Measurements from ENCODE around the gene TCERG1.

TCERG1 gene

GRCh38 chr5:146448783-146449519 lies 1.8 kb downstream of the TCERG1 start:
- H3K4me3 ChIP-seq (replicated peaks in 1 of 2; ENCODE audit: low read depth in 2 of 2, low read length in 2 of 2) = peak overlapping the region in 1 of 2 donors; percentile 96

GRCh38 chr5:146450002-146450401 lies 2.9 kb downstream of the TCERG1 start:
- no peak for DNase-seq (ENCODE audit: low read depth in 2 of 2)
- no peak for TF ChIP-seq CTCF (IDR thresholded peaks at IDR 0.05; ENCODE audit: low read depth, low read length)
- no peak overlapping the region for H3K4me3 ChIP-seq (replicated peaks in 1 of 2; ENCODE audit: low read depth in 2 of 2, low read length in 2 of 2)

More at GRCh38 chr5:146448783-146449519, 1.8 kb downstream of the TCERG1 start:
- no peak for DNase-seq (ENCODE audit: low read depth in 2 of 2)
- TF ChIP-seq CTCF (IDR thresholded peaks at IDR 0.05; ENCODE audit: low read depth, low read length) = no peak

GRCh38 chr5:146451411-146451810 lies 4.3 kb downstream of the TCERG1 start:
- no peak for TF ChIP-seq CTCF (IDR thresholded peaks at IDR 0.05; ENCODE audit: low read depth, low read length)
- no peak overlapping the region for H3K4me3 ChIP-seq (replicated peaks in 1 of 2; ENCODE audit: low read depth in 2 of 2, low read length in 2 of 2)
- no peak for DNase-seq (ENCODE audit: low read depth in 2 of 2)

GRCh38 chr5:146457431-146457830 lies 10.3 kb downstream of the TCERG1 start:
- no peak for TF ChIP-seq CTCF (IDR thresholded peaks at IDR 0.05; ENCODE audit: low read depth, low read length)
- DNase-seq (ENCODE audit: low read depth in 2 of 2) = no peak
- H3K4me3 ChIP-seq (replicated peaks in 1 of 2; ENCODE audit: low read depth in 2 of 2, low read length in 2 of 2) = no peak overlapping the region

- H3K4me3 ChIP-seq (replicated peaks in 1 of 2; ENCODE audit: low read depth in 2 of 2, low read length in 2 of 2) = no peak overlapping the region
- DNase-seq (ENCODE audit: low read depth in 2 of 2) = no peak
- TF ChIP-seq CTCF (IDR thresholded peaks at IDR 0.05; ENCODE audit: low read depth, low read length) = no peak
Observed at GRCh38 chr5:146458894-146459293, 11.8 kb downstream of the TCERG1 start.

GRCh38 chr5:146461319-146461718 lies 14.2 kb downstream of the TCERG1 start:
- DNase-seq (ENCODE audit: low read depth in 2 of 2) = peak in 1 of 2 donors; percentile 8
- no peak for TF ChIP-seq CTCF (IDR thresholded peaks at IDR 0.05; ENCODE audit: low read depth, low read length)
- H3K4me3 ChIP-seq (replicated peaks in 1 of 2; ENCODE audit: low read depth in 2 of 2, low read length in 2 of 2) = no peak overlapping the region

GRCh38 chr5:146463446-146463845 lies 16.3 kb downstream of the TCERG1 start:
- DNase-seq (ENCODE audit: low read depth in 2 of 2) = no peak
- H3K4me3 ChIP-seq (replicated peaks in 1 of 2; ENCODE audit: low read depth in 2 of 2, low read length in 2 of 2) = no peak overlapping the region
- no peak for TF ChIP-seq CTCF (IDR thresholded peaks at IDR 0.05; ENCODE audit: low read depth, low read length)
